ENCODE data around the gene CEBPB.

The CEBPB gene

DNA sequence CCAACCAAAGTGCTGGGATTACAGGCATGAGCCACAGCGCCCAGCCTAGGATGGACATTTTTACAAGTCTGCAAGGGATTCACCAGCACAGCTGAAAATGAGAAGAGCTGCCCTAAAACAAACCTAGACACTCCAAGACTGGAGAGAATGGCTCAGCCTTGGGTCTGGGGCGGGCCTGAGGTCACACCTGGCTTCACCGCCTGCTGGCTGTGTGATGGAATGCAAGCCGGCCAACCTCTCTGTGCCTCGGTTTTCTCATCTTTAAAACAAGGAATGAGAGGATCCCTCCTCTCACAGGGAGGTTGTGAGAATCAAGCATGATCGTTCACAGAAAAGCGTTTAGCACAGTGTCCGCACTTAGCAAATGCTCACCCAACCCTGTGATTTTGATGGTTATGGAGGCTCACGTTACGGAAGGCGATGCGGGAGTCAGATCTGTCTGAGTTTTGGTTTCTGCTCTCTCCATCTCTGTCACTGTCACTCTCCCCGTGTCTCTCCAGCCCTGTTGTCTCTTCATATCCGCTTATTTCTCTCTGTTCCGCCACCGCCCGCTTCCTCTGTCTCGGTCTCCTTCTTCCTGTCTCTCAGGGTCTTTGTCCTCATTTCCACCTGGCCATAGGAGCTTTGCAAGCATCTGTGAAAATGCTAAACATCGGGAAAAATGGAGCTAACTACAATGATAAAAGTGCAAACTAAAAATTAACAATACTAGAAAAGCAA lies 47.6 kb downstream of the CEBPB start:
- H3K27ac Mint-ChIP-seq: no peak overlapping the region
- H3K36me3 Mint-ChIP-seq: no peaks in the 10 kb centered on the region
- no peaks in the 10 kb centered on the region for H3K4me1 Mint-ChIP-seq
- H3K27me3 Mint-ChIP-seq: no peaks in the 10 kb centered on the region
- H3K4me3 Mint-ChIP-seq: no peak overlapping the region
- H3K9me3 Mint-ChIP-seq: no peaks in the 10 kb centered on the region

DNA sequence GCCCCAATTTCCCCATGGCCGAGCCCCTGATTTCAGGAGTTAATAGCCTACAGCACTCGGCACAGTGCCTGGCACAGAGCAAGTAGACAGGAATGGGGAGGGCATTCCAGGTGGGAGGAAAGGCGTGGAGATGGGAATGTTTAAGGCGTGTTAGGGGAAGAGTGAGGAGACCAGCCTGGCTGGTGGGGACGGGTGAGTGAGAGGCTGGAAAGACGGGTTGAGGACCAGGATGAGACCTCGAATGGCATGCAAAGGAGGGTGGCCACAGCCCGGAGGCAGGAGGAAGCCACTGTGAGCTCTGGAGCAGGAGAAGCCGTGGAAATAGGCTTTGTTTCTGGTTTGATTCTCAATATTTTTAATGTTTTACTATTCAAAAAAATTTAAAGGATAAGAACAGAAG lies 49.5 kb downstream of the CEBPB start:
- H3K4me3 Mint-ChIP-seq: no peak overlapping the region

DNA sequence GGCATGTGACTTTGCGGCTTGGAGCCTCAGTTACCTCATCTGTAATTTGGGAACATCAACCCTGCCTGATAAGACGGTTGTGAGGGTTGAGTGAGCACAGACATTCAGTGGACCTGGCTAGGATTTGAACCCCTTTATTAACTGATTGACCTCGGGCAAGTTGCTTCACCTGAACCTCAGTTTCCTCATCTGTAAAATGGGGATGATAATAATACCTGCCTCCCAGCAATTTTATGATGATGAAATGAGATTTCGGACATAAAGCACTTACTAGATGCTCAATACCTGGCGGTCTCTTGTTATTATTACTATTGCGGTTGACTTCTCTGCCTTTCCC lies 51.5 kb downstream of the CEBPB start:
- Mint-ChIP-seq H3K27me3 (no peaks in the 10 kb centered on the region), H3K9me3 (no peaks in the 10 kb centered on the region), H3K4me1 (no peaks in the 10 kb centered on the region), H3K36me3 (no peaks in the 10 kb centered on the region), H3K4me3 (no peak overlapping the region), H3K27ac (no peak overlapping the region)

More for the DNA sequence above, 49.5 kb downstream of the CEBPB start:
- Mint-ChIP-seq H3K4me1 (no peaks in the 10 kb centered on the region), H3K27ac (no peak overlapping the region), H3K36me3 (no peaks in the 10 kb centered on the region), H3K27me3 (no peaks in the 10 kb centered on the region), H3K9me3 (no peaks in the 10 kb centered on the region)

Data from activated naive CD4-positive, alpha-beta T cell treated with anti-CD3 and anti-CD28 coated beads, Interleukin-2, amount 50 U/mL, for 24 hours (primary cell).